Activated CD4-positive, alpha-beta T cell treated with anti-CD3 and anti-CD28 coated beads for 4 hours (primary cell): ENCODE data around the gene EVI5L.
A peak's percentile ranks its signal among the peaks of the same experiment; 100 is the strongest.

ENCODE experiments used
- DNase-seq, 2 donors: peaks; one replicate each; pipeline ENCODE4 v3.0.0-alpha.2; 2020

EVI5L gene

DNA sequence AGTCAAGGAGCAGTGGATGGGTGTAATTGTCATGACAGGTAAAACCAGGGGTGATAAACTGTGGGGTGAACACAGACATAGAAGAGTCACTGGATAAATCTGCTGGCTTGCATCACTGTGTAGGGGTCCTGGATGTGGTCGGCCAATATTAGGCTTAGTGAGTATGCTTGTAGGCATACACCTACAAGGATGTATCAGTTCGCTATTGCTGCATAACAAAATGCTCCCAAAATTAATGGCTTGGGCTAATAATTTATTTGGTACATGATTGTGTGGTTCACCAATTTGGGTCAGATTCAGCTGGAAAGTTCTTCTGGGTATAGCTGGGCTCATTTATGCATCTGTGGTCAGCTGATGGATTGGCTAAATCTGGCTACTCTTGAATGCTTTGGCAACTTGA is 11.2 kb upstream of the EVI5L start:
- no peak for DNase-seq

DNA sequence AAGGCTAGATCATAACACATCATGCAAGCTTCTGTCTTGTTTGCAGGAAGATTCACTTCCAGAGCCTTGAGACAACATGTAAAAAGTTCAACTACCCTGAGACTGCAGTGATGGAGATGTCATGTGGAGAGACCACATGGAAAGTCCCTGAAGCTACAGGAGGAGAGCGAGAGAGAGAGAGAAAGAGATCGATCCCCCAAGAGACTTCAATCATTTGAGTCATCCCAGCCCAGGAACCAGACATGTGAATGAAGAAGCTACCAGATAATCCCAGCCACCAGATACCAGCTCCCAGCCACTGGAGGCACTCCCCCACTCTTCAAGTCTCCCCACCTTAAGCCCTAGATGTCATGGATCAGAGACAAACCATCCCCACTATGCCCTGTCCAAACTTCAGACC is 10.7 kb upstream of the EVI5L start:
- no peak for DNase-seq

GRCh38 chr19:7820588-7820987 is 9.4 kb upstream of the EVI5L start:
- DNase-seq: no peak

- no peak for DNase-seq
These were observed 7.0 kb upstream of the EVI5L start for GRCh38 chr19:7822910-7823515.

GRCh38 chr19:7823686-7824301 is 6.2 kb upstream of the EVI5L start:
- no peak for DNase-seq

DNA sequence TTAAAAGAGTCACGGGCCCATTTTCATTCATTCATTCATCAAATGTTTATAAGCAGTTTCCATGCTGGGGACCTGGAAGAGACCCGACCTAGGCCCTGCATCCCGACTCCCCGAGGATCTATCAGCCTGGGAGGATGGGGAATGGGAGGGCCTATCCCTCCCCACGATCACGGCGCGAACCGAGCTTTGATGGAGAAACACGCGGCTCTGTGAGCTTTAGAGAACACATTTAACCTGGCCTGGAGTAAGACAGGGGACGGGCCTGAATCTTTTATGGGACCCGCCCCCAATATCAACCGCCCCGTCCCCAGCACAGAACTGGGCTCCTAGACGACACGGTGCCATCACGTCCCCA is 875 bp upstream of the EVI5L start:
- no peak for DNase-seq

DNA sequence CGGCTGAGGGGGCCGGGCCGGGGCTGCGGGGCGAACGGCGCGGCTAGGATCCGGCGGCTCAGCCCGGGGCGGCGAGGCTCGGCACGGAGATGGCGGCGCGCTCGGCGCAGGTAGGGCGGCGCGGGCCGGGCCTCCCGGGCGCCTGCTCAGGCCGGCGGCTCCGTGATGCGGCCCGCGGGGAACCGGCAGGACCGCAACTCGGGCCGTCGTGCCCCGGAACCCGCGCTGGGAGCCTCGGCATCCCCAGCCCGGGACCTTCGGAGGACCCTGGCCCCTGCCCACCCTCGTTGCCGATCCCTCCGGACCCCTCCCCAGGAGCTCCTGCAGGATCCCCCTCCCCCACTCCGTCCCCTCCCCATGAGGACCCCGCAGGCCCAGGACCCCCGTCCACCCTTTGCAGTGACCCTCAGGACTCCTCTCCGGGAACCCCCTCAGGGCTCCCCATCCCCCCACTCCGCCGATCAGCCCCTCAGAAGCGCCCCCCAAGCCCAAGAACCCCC is 304 bp downstream of the EVI5L start:
- DNase-seq: peak; percentile 16 to 24

DNA sequence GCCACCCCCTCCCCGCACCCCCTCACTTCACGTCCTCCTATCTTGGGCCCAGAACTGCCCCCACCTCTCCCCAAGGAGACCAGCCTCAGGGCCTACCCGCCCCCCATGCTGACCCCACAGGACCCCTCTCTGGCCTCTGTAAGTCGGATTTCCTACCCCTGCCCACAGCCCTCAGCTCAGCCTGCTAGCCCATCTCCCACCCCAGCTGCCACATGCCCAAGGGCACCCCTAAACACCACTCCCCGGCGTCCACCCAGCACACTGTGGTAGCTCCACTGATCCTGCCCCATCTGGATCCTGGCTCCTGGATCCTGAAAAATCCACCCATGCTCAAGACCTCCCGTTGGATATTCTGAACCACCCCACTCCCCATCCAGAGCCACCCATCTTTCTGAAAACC is 805 bp downstream of the EVI5L start:
- no peak for DNase-seq

DNA sequence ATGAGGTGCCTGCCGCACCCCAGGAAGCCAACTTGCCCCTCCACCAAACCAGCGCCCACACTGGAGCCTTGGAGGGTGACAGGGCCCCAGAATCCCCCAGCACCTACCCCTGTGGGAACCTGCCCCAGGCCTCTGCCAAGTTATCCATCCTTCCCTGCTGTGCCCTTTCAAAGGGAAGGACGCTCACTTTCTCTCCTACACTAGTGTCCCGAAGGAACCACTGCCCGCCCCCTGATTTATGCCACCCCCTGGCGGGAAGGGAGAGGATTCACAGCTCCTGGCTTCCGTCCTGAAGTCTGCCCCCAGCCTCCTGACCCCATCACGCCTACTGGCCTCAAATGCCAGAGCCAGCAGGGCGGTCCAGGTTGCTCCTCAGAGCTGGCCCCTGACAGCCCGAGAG is 1.4 kb downstream of the EVI5L start:
- DNase-seq: no peak

- no peak for DNase-seq
These were observed 2.0 kb downstream of the EVI5L start for GRCh38 chr19:7832009-7832408.

- DNase-seq: no peak
These were observed 2.8 kb downstream of the EVI5L start for GRCh38 chr19:7832781-7833180.

DNA sequence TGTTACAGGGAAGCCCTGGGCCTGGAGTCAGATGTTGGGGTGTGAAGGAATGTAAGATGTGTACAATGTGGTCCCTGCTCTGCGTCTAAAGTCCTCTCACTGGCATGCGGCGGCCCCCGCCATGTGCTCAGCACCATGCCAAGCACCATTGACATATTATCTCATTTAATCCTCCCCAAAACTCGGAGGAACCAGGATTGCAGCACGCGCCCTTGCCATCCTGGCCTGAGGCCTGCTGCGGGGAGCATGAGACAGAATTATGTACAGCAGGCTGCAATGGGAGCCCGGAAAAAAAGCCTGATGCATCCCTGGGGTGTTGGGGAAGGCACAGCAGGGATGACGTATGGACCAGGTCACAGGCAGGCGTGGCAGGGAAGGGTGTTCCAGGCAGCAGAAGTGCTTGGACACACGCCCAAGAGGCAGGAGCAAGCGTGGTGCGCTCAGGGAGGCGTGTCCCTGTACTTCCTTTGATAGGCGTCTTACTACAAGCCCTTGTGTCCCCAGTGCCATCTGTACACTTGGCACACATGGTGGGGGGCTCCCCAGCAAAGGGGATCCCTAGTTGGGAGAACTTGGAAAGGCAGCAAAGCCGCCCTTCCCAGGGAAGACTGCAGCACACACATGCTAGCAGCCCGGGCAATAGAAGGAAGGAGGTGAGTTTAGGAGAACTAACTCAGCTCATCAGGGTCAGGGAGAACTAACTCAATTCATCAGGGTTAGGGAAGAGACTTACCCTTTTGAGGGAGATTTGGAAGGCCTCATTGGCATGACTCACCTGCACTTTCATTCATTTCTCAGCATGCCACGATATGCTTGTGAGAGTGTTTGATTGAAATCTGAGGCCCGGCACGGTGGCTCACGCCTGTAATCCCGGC is 3.4 kb downstream of the EVI5L start:
- DNase-seq: no peak

- DNase-seq: no peak
These were observed 9.5 kb downstream of the EVI5L start for GRCh38 chr19:7839476-7839875.

DNA sequence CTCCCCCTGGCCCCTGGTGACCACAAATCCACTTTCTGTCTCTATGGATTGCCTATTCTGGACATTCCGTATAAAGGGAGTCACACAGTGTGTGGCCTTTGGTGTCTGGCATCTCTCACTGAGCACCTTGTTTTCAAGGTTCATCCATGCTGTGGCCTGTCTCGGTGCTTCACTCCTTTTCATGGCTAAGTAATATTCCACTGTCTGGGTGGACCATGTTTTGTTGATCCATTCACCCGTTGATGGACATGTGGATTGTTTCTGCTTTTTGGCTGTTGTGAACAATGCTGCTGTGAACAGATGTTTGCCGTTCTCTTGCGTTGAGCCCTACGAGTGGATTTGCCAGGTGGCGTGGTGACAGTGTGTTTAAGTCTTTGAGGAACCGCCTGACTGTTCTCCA is 10.6 kb downstream of the EVI5L start:
- DNase-seq: no peak

DNA sequence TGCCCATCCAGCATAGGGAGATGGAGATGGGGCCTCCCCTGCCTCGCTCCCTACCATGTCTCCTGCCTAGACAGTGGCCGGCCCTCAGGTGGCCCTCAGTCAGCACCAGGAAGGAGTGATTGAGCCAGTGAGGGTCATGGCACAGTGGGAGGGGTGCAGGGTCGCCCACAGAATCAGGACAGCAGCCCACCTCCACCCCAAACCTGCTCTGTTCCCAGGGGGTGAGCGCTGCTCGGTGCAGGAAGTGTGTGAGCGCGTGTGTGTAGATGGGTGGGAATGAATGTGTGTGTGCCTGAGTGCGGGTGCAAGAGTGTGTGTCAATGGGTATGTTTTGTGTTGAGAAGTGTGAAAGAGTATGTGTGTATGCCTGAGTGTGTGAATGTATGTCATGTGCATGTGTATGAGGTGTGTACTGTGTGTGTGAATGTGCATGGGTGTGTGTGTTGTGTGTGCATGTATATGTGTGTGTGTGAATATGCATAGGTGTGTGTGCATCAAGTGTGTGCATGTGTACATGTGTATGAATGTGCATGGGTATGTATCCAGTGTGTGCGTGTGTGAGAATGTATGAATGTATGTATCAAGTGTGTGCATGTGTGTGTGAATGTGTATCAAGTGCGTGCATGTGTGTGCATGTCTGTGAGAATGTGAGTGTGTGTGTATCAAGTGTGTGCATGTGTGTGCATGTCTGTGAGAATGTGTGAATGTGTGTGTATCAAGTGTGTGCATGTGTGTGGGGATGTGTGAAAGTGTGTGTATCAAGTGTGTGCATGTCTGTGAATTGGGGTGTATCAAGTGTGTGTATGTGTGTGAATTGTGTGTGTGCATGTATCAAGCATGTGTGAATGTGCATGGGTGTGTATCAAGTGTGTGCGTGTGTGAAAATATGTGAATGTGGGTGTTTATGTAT is 12.0 kb downstream of the EVI5L start:
- no peak for DNase-seq

DNA sequence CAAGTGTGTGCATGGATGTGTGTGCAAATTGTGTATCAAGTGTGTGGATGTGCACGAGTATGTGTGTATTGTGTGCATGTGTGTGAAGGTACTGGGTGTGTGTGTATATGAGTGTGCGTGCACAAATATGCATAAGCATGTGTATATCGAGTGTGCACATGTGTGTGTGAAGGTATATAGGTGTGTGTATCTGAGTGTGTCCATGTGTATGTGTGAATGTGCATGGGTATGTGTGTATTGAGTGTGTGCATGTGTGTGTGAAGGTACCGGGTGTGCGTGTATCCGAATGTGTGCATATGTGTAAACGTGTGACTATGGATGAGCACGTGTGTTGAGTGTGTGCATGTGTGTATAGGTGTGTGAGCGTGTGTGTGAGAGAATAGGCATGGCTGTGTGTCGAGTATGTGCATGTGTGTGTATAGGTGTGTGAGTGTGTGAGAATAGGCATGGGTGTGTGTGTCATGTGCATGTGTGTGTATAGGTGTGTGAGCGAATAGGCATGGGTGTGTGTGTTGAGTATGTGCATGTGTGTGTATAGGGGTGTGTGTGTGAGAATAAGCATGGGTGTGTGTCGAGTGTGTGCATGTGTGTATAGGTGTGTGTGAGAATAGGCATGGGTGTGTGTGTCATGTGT is 12.8 kb downstream of the EVI5L start:
- DNase-seq: no peak

DNA sequence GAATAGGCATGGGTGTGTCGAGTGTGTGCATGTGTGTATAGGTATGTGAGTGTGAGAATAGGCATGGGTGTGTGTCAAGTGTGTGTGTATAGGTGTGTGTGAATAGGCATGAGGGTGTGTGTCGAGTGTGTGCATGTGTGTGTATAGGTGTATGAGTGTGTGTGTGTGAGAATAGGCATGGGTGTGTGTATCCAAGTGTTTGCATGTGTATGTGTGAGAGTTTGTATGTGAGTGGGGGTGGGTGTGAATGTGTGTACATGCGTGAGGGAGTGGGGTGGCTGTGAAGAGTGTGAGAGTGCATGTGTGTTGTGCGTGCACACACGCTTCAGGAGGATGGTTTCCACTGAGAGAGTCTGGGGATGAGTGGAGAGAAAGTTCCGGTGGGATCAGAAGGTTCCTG is 13.5 kb downstream of the EVI5L start:
- DNase-seq: no peak

DNA sequence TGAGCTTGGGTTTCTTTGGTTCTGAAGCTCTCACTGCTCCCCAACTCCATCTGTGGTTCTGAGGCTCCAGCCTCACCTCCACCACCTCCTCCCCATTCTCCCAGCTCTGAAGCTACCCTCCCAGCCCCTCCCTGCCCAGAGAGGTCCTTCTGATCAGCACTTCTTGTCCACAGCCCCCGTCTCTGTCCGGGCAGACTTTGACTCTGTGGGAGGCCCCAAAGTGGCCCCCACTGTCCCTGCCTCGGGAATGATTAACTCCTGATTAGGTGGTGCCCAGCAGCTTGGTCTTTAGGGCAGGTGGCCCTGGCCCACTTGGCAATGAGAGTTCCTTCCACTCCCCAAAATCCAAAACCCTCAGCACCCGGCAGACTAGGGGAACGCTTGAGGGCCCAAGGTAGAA is 14.4 kb downstream of the EVI5L start:
- DNase-seq: no peak

DNA sequence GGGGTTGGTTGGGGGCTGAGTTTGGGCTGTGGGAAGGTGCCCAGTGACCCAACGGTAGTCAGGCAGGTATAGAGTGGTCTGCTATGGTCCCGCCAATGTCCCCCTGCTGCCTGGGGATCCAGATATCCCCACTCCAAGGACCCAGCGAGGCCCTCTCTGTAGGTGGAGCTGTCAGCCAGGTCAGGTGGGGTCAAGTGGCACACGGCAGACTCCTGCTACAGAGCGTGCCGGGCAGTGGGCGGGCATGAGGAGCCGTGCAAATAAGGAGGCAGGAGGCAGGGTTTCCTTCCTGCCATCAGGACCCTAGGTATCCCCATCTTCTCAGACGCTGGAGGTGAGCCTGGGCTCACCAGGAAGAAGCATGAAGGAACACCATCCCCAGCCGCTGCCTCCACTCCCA is 14.9 kb downstream of the EVI5L start:
- no peak for DNase-seq

DNA sequence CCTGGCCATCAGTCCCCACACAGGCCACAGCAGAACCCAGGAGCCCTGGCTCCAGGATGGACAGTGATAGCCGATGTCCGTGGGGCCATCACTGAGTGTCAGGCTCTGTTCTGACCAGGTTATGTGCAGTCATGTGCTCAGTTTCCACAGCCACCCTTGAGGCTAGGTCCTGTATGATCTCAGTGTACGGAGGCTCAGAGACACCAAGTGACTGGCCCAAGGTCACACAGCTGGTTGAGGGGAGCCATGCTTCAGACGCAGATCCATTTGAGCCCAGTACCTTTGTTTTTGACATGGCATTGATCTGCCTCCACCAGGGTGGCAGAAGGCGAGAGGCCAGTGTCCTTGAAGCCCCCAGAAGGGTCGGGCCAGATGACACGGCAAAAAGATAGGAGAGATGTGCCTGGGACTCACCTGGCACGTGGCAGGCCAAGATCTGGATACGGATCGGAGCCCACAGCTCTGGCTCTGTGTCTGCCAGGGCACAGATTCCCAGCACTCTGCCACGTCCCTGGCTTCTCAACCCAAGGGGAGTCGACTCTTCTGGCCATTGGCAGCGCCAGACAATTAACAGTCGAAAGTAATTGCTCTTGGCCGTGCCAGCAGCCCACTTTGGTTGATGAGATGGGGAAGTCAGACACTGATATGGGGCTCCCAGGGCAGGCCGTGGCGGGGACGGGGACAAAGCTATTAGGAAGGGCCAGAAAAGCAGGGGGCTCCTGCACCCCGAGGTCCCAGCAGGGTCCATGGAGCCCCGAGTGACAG is 15.6 kb downstream of the EVI5L start:
- no peak for DNase-seq

- no peak for DNase-seq
These were observed 16.2 kb downstream of the EVI5L start for GRCh38 chr19:7846155-7846646.

- no peak for DNase-seq
These were observed 17.6 kb downstream of the EVI5L start for GRCh38 chr19:7847664-7848063.
